ENCODE data around the gene PRDM16. TPM values are rescaled to one million over a fixed set of nuclear protein-coding genes. Genes with fewer than 3 reads are reported as not detected.
A peak's percentile ranks its signal among the peaks of the same experiment; 100 is the strongest.

The PRDM16 gene
- total and polyA plus RNA-seq, 2 of the 13 experiments (the other 11 are each of a cell fraction or from before 2014, with no cell fraction given), result 0.15 to 0.81 TPM

DNA sequence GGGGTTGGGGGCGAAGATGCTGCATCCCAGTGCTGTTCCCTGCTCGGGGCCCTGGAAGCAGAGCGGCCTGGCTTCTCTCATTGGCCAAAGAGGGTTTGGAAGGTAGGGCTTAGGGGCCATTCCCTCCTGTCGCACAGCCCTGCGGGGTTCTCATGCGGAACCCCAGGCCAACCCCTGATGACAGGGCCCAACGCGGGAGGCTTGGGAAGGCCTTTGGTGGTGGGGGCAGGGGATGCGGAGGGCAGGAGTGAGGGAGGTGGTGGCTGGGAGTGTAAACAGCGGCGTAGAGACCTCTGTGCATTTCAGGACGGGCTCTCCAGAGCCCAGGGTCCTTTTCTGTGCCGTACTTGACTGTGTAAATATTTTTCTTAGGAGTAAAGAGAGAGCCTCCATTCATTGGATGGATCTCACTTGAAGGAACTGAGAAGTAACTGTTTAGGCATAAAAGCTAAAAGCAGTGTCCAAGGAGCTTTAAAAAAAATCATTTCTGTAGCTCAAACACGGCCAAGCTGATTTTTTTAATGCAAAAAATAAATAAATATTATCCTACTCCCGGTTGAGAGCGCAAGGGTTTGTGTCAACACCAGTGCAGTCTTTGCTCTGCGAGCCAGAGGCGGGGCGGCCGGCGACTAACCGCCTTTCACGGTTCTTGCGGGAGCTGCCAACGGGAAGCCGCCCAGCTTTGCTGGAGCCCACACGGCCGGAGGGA lies 169.1 kb downstream of the PRDM16 start (continued):
- TF ChIP-seq ZNF557 (CRISPR knock-in tag; IDR thresholded peaks at IDR 0.05), result no peak; the same call in 1 of the 2 replicates
- TF ChIP-seq CREB1 (IDR thresholded peaks at IDR 0.05), result no peak
- TF ChIP-seq CREB1 (CRISPR knock-in tag; IDR thresholded peaks at IDR 0.05), result peak; percentile 45; the same call in 1 of the 2 replicates
- TF ChIP-seq, protein P1, sequence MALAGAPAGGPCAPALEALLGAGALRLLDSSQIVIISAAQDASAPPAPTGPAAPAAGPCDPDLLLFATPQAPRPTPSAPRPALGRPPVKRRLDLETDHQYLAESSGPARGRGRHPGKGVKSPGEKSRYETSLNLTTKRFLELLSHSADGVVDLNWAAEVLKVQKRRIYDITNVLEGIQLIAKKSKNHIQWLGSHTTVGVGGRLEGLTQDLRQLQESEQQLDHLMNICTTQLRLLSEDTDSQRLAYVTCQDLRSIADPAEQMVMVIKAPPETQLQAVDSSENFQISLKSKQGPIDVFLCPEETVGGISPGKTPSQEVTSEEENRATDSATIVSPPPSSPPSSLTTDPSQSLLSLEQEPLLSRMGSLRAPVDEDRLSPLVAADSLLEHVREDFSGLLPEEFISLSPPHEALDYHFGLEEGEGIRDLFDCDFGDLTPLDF (CRISPR knock-in tag; IDR thresholded peaks at IDR 0.05), result peak; percentile 25; the same call in 1 of the 2 replicates
- no peak for TF ChIP-seq POGZ (CRISPR knock-in tag; IDR thresholded peaks at IDR 0.05)
- TF ChIP-seq, protein P2, sequence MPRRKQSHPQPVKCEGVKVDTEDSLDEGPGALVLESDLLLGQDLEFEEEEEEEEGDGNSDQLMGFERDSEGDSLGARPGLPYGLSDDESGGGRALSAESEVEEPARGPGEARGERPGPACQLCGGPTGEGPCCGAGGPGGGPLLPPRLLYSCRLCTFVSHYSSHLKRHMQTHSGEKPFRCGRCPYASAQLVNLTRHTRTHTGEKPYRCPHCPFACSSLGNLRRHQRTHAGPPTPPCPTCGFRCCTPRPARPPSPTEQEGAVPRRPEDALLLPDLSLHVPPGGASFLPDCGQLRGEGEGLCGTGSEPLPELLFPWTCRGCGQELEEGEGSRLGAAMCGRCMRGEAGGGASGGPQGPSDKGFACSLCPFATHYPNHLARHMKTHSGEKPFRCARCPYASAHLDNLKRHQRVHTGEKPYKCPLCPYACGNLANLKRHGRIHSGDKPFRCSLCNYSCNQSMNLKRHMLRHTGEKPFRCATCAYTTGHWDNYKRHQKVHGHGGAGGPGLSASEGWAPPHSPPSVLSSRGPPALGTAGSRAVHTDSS (CRISPR knock-in tag; conservative IDR thresholded peaks at IDR 0.05), result no peak
- no peak for TF ChIP-seq SMAD3 (CRISPR knock-in tag; IDR thresholded peaks at IDR 0.05)
- TF ChIP-seq, protein P3, sequence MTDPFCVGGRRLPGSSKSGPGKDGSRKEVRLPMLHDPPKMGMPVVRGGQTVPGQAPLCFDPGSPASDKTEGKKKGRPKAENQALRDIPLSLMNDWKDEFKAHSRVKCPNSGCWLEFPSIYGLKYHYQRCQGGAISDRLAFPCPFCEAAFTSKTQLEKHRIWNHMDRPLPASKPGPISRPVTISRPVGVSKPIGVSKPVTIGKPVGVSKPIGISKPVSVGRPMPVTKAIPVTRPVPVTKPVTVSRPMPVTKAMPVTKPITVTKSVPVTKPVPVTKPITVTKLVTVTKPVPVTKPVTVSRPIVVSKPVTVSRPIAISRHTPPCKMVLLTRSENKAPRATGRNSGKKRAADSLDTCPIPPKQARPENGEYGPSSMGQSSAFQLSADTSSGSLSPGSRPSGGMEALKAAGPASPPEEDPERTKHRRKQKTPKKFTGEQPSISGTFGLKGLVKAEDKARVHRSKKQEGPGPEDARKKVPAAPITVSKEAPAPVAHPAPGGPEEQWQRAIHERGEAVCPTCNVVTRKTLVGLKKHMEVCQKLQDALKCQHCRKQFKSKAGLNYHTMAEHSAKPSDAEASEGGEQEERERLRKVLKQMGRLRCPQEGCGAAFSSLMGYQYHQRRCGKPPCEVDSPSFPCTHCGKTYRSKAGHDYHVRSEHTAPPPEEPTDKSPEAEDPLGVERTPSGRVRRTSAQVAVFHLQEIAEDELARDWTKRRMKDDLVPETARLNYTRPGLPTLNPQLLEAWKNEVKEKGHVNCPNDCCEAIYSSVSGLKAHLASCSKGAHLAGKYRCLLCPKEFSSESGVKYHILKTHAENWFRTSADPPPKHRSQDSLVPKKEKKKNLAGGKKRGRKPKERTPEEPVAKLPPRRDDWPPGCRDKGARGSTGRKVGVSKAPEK (CRISPR knock-in tag; IDR thresholded peaks at IDR 0.05; ENCODE audit: borderline replicate concordance), result 0 out of 2 replicates have a peak, but pooled peaks have one; percentile 18
- TF ChIP-seq TOE1 (CRISPR knock-in tag; IDR thresholded peaks at IDR 0.05), result no peak
- TF ChIP-seq ZNF629 (CRISPR knock-in tag; conservative IDR thresholded peaks at IDR 0.05), result 0 out of 2 replicates have a peak, but pooled peaks have one; percentile 19
- TF ChIP-seq CEBPG (CRISPR knock-in tag; IDR thresholded peaks at IDR 0.05), result no peak
- 0 out of 2 replicates have a peak, but pooled peaks have one; percentile 41 for TF ChIP-seq KDM2A (CRISPR knock-in tag; IDR thresholded peaks at IDR 0.05; ENCODE audit: borderline replicate concordance, low read depth)
- peak; percentile 36; the same call in 1 of the 2 replicates for TF ChIP-seq NPAS2 (CRISPR knock-in tag; IDR thresholded peaks at IDR 0.05; ENCODE audit: borderline replicate concordance)
- no peak for TF ChIP-seq MYC (CRISPR knock-in tag; IDR thresholded peaks at IDR 0.05; ENCODE audit: borderline replicate concordance)
- TF ChIP-seq EHMT2 (IDR thresholded peaks at IDR 0.05; ENCODE audit: borderline replicate concordance, low read depth, low read length), result no peak
- TF ChIP-seq EED (CRISPR knock-in tag; IDR thresholded peaks at IDR 0.05), result no peak
- TF ChIP-seq HNRNPK (IDR thresholded peaks at IDR 0.05; ENCODE audit: low read depth, low read length, poor library complexity, severe bottlenecking), result no peak
- no peak for TF ChIP-seq ZNF3 (CRISPR knock-in tag; IDR thresholded peaks at IDR 0.05)
- peak; percentile 55 for TF ChIP-seq THAP9 (CRISPR knock-in tag; IDR thresholded peaks at IDR 0.05; ENCODE audit: borderline replicate concordance)
- TF ChIP-seq FOXM1 (CRISPR knock-in tag; IDR thresholded peaks at IDR 0.05), result no peak
- no peak for TF ChIP-seq TCF12 (IDR thresholded peaks at IDR 0.05)
- TF ChIP-seq TCF12 (CRISPR knock-in tag; IDR thresholded peaks at IDR 0.05), result 0 out of 2 replicates have a peak, but pooled peaks have one; percentile 46
- no peak for TF ChIP-seq ZNF569 (CRISPR knock-in tag; IDR thresholded peaks at IDR 0.05; ENCODE audit: borderline replicate concordance)
